GM19238 (cell line): Measurements from ENCODE around the gene CTBP1.
A peak's percentile ranks its signal among the peaks of the same experiment; 100 is the strongest.
"Not testable (repeated sequence)": the region's sequence is repeated elsewhere in the genome, so short reads cannot be mapped to it uniquely, and the experiment has no call there.

Experiments
- DNase-seq: peaks from one replicate; pipeline ENCODE4 v3.0.0; 2011; ENCODE audit warnings: low spot score; ENCODE audit not compliant: insufficient read length

Gene CTBP1

GRCh38 chr4:1248245-1249147, at the start of gene CTBP1:
CTBP1 (minus strand) TSS chr4:1249130; CDS start chr4:1241331, 7,799 bp downstream.
- DNase-seq = peak; percentile 97

GRCh38 chr4:1298461-1298860, 49.5 kb upstream of the CTBP1 start:
- no peak for DNase-seq

GRCh38 chr4:1297456-1298325, 48.8 kb upstream of the CTBP1 start:
- DNase-seq = no peak

- DNase-seq = no peak
Observed at GRCh38 chr4:1297023-1297395, 48.1 kb upstream of the CTBP1 start.

GRCh38 chr4:1296324-1297022, 47.5 kb upstream of the CTBP1 start:
- DNase-seq = no peak

- DNase-seq = no peak
Observed at GRCh38 chr4:1295405-1296055, 46.6 kb upstream of the CTBP1 start.

GRCh38 chr4:1294891-1295290, 46.0 kb upstream of the CTBP1 start:
- DNase-seq = no peak

- no peak for DNase-seq
Observed at GRCh38 chr4:1294424-1294823, 45.5 kb upstream of the CTBP1 start.

GRCh38 chr4:1293991-1294390, 45.1 kb upstream of the CTBP1 start:
- DNase-seq = no peak

- DNase-seq = no peak
Observed at GRCh38 chr4:1293531-1293941, 44.6 kb upstream of the CTBP1 start.

- not testable (repeated sequence) for DNase-seq
Observed at GRCh38 chr4:1292703-1293011, 43.7 kb upstream of the CTBP1 start.

- DNase-seq = no peak
Observed at GRCh38 chr4:1291996-1292702, 43.2 kb upstream of the CTBP1 start.

- no peak for DNase-seq
Observed at GRCh38 chr4:1291091-1291490, 42.2 kb upstream of the CTBP1 start.

GRCh38 chr4:1290165-1290977, 41.4 kb upstream of the CTBP1 start:
- no peak for DNase-seq

- peak; percentile 99 for DNase-seq
Observed at GRCh38 chr4:1289207-1290164, 40.6 kb upstream of the CTBP1 start, which contains the start of gene MAEA. MAEA (plus strand) TSS chr4:1289891; CDS start chr4:1289914, 23 bp downstream.

- DNase-seq = no peak
Observed at GRCh38 chr4:1288786-1289185, 39.9 kb upstream of the CTBP1 start.

GRCh38 chr4:1285790-1286553, 37.0 kb upstream of the CTBP1 start:
- no peak for DNase-seq
